ENCODE data around the gene FUT8.
"Not testable (repeated sequence)": the region's sequence is repeated elsewhere in the genome, so short reads cannot be mapped to it uniquely, and the experiment has no call there.

FUT8 gene

DNA sequence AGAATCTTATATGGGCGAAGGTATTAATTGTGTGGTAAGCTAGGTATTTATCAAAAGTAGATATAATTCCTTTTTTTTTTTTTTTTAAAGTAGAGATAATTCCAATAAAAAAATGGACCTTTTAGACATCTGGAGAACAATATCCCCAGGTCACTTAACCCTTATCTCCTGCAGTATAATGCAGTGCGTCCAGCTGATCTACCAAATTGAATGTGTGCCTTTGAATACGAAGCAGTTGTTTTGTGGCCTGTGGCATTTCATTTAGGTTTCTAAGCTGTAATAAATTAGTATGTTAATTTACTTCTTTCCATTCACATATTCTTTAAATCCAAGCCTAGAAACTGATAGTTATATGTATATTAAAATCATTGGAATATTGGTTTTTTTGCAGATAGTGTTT, 3.1 kb downstream of the FUT8 start:
- no peak for DNase-seq (ENCODE audit: low read depth in 3 of 3)

GRCh38 chr14:65419593-65420252, 7.2 kb downstream of the FUT8 start:
- no peak for DNase-seq (ENCODE audit: low read depth in 3 of 3)

DNA sequence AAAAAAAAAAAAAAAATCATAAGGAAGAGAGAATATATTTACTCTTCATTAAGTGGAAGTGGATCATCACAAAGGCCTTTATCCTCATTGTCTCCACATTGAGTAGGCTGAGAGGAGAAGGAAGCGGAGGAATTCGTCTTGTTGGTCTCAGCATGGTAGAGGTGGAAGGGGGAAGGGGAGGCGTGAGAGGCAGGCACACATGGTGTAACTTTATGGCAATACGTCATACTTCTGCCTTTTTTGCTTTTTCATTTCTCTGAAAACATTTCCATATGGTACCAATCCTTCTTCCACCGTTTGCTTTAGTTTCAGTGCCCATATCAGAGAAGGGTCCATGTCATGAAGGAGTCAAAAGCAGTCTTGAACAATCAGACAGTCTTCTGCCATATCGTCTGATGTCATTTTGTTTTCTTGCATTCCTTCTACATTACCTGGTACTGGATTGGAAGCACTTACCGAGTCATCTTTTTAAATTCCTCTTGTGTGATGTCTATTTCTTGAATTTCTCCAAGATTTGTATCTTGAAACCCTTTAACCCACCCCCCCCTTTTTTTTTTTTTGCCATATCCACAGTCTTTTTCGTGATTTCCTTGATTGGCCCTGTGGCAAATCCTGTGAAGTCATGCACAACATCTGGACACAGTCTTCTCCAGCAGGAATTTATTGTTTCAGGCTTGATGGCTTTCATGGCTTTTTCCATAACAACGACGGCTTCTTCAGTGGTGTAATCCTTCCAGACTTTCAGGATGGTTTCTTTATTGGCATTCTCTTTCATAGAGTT, 8.9 kb downstream of the FUT8 start:
- no peak for DNase-seq (ENCODE audit: low read depth in 3 of 3)

DNA sequence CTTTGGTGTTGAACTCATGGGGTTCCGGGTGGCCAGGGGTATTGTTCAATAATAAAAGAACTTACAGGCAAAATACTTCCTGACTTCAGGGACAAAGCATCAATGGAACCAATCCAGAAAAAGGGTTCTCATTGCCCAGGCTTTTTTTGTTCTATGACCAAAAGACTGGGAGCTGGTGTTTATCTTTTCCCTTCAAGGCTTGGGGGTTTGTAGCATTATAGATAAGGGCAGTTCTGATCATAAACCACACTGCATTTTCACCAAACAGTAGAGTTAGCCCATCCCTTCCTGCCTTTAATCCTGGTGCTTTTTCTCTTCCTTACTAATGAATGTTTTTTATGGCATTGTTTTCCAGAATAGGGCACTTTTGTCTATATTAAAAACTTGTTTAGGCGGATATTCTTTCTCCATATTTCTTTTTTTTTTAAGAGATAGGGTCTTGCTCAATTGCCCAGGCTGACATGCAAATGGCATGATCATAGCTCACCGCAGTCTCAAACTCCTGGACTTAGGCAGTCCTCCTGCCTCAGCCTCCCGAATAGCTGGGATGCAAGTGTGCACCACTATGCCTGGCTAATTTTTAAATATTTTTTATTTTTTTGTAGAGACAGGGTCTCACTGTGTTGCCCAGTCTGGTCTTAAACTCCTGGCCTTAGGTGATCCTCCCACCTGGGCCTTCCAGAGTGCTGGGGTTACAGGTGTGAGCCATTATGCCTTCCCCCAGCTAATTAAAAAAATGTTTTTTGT, 9.7 kb downstream of the FUT8 start:
- DNase-seq (ENCODE audit: low read depth in 3 of 3): no peak

DNA sequence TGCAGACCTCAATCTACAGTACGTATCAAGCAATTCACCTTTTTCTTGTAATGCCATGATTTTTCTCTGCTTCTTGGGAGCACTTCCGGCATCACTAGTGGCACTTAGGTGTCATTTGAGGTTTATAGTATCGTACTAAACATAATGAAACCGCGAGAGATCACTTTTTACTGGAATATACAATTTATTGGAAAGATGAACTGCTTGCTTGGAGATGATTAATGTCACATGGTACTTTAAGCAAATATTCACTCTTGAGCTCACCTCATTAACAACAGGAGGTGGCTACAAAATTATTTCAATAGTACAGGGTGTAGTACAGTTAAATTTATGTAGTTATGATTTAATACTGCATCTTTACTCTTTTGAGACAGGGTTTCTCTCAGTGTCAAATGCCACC, 11.5 kb downstream of the FUT8 start:
- DNase-seq (ENCODE audit: low read depth in 3 of 3): no peak

DNA sequence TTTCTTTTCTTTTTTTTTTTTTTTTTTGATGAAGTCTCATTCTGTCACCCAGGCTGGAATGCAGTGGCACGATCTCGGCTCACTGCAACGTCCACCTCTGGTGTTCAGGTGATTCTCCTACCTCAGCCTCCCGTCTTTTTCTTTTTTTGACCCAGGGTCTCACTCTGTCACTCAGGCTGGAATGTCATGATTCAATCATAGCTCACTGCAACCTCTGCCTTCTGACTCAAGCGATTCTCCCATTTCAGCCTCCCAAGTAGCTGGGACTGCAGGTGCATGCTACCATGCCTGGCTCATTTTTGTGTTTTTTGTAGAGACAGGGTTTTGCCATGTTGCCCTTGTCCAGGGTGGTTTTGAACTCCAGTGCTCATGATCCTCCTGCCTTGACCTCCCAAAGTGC, 12.0 kb downstream of the FUT8 start:
- no peak for DNase-seq (ENCODE audit: low read depth in 3 of 3)

DNA sequence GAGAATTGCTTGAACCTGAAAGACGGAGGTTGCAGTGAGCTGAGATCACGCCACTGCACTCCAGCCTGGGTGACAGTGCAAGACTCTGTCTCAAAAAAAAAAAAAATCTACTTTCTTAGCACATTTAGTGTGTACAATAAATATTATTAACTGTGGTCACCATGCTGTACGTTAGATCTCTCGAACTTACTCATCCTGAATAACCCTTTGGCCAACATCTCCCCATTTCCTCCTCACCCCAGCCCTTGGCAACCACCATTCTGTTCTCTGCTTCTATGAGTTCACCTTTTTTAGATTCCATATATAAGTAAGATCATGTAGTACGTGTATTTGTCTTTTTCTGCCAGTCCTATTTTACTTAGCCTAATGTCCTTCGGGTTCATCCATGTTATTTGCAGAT, 13.4 kb downstream of the FUT8 start:
- DNase-seq (ENCODE audit: low read depth in 3 of 3): no peak

DNA sequence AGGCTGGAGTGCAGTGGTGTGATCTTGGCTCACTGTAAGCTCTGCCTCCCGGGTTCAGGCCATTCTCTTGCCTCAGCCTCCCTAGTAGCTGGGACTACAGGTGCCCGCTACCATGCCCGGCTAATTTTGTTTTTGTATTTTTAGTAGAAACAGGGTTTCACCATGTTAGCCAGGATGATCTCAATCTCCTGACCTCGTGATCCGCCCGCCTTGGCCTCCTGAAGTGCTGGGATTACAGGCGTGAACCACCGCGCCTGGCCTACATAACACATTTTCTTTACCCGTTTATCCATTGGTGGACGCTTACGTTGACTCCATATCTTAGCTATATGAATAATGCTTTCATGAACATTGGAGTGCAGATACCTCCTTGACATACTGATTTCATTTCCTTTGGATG, 14.4 kb downstream of the FUT8 start:
- not testable (repeated sequence) for DNase-seq (ENCODE audit: low read depth in 3 of 3)

- no peak for DNase-seq (ENCODE audit: low read depth in 3 of 3)
These were observed 16.2 kb downstream of the FUT8 start for GRCh38 chr14:65428691-65429090.

GRCh38 chr14:65429757-65430156, 17.2 kb downstream of the FUT8 start:
- DNase-seq (ENCODE audit: low read depth in 3 of 3): no peak

DNA sequence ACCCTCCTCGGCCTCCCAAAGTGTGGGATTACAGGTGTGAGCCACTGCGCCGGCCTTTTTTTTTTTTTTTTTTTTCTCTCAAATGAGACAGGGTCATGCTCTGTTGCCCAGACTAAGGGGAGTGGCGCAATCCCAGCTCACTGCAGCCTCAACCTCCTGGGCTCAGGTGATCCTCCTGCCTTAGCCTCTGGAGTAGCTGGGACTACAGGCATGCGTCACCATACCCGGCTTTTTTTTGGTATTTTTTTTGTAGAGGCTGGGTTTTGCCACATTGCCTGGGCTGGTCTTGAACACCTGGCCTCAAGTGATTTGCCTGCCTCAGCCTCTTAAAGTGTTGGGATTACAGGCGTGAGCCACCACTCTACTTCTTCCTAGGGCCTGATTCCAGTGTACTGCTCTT, 18.7 kb downstream of the FUT8 start:
- DNase-seq (ENCODE audit: low read depth in 3 of 3): no peak

- DNase-seq (ENCODE audit: low read depth in 3 of 3): no peak
These were observed 19.4 kb downstream of the FUT8 start for GRCh38 chr14:65431951-65432350.

GRCh38 chr14:65432361-65432948, 19.9 kb downstream of the FUT8 start:
- DNase-seq (ENCODE audit: low read depth in 3 of 3): no peak

- DNase-seq (ENCODE audit: low read depth in 3 of 3): no peak
These were observed 20.6 kb downstream of the FUT8 start for GRCh38 chr14:65433157-65433556.

GRCh38 chr14:65433646-65434045, 21.1 kb downstream of the FUT8 start:
- DNase-seq (ENCODE audit: low read depth in 3 of 3): no peak

DNA sequence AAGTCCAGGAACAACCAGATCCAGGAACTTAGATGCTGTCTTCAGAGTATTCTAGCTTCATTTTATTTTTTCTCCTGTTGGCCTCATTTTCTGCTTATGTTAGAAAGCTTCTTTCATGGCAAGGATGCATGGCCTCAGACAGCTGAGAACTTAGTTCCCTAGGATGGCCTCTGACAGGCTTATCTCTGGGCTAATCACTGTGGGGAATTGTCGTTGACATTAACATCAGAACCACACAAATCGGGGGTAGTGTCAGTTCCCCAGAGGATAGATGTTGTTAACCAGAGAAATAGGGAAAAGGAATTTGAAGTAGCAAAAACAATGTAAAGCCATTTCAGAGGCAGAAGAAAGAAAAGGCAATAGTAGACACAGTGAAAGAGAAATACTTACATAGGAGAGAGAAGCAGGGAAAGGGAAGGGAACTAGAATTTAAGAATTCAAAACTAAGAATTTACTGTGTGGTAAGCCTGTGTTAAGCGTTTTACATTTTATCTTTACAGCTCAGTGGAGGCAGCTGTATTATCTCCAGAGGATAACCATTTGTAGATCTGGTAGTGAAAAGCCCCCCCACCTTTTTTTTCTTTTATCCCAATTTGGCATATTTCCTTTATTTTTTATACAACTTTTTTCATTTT, 21.8 kb downstream of the FUT8 start:
- DNase-seq (ENCODE audit: low read depth in 3 of 3): no peak

- no peak for DNase-seq (ENCODE audit: low read depth in 3 of 3)
These were observed 25.9 kb downstream of the FUT8 start for GRCh38 chr14:65438266-65438933.

DNA sequence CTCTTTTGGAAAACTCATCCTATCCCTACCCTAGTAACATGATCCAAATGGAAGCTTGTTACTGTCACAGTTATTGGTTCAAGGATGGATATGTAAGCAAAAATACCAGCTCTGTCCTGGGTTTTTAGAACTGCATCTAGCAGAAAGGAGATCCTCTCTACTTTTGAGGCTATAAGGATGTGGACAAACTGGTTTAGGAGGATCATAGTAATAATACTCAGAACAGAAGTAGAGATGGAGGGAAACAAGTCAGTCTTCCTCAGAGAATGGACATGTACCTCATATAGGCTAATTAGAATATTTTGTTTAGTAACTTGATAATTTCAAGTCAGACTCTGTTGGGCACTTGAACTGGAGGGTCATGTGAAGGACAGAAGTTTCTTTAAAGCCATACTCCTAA, 26.6 kb downstream of the FUT8 start:
- DNase-seq (ENCODE audit: low read depth in 3 of 3): no peak

- DNase-seq (ENCODE audit: low read depth in 3 of 3): no peak
These were observed 27.7 kb downstream of the FUT8 start for GRCh38 chr14:65440230-65440629.

- DNase-seq (ENCODE audit: low read depth in 3 of 3): no peak
These were observed 31.7 kb downstream of the FUT8 start for GRCh38 chr14:65444230-65444629.

- no peak for DNase-seq (ENCODE audit: low read depth in 3 of 3)
These were observed 33.6 kb downstream of the FUT8 start for GRCh38 chr14:65446159-65446558.
